ENCODE results near the gene DDTL.
"Not testable (repeated sequence)": the region's sequence is repeated elsewhere in the genome, so short reads cannot be mapped to it uniquely, and the experiment has no call there.

The DDTL gene

DNA sequence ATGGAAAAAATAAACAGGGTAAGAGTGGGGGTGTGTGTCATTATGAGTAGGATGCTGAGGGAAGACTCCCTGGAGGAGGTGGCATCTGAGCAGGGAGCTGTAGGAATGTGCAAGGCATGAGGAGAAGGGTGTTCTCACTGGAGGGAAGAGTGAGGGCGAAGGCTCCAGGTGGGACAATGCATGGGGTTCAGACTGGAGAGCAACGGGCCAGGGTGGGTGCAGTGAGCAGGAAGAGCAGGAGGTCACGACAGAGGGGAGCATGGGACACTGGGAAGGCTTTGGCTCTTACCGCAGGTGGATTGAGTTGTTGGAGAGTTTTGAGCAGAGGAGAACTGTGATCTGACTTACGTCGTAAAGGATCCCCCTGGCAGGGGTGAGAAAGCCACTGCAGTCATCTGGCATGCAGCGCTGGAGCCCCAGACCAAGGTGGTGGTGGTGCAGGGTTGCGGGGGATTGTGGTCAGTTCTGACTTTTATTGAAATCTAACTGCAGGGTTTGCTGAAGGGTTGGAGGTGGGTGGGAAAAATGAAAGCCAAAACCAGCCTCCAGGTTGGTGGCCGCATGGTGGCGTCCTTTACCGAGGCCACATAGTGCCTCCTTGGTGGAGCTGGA lies 13.8 kb upstream of the DDTL start:
- H3K4me3 ChIP-seq (replicated peaks in 1 of 2; ENCODE audit: low read depth in 2 of 2, low read length in 2 of 2); DNase-seq (ENCODE audit: low read depth in 2 of 2): not testable (repeated sequence)

GRCh38 chr22:23953485-23953884 lies 13.2 kb upstream of the DDTL start:
- H3K4me3 ChIP-seq (replicated peaks in 1 of 2; ENCODE audit: low read depth in 2 of 2, low read length in 2 of 2); DNase-seq (ENCODE audit: low read depth in 2 of 2): not testable (repeated sequence)

GRCh38 chr22:23954193-23954990 lies 12.3 kb upstream of the DDTL start:
- not testable (repeated sequence) for H3K4me3 ChIP-seq (replicated peaks in 1 of 2; ENCODE audit: low read depth in 2 of 2, low read length in 2 of 2); DNase-seq (ENCODE audit: low read depth in 2 of 2)

GRCh38 chr22:23954991-23955305 lies 11.7 kb upstream of the DDTL start:
- not testable (repeated sequence) for DNase-seq (ENCODE audit: low read depth in 2 of 2)

GRCh38 chr22:23955886-23956285 lies 10.8 kb upstream of the DDTL start:
- not testable (repeated sequence) for DNase-seq (ENCODE audit: low read depth in 2 of 2); H3K4me3 ChIP-seq (replicated peaks in 1 of 2; ENCODE audit: low read depth in 2 of 2, low read length in 2 of 2)

More at GRCh38 chr22:23954991-23955305, 11.7 kb upstream of the DDTL start:
- H3K4me3 ChIP-seq (replicated peaks in 1 of 2; ENCODE audit: low read depth in 2 of 2, low read length in 2 of 2) = not testable (repeated sequence)

- TF ChIP-seq CTCF (IDR thresholded peaks at IDR 0.05; ENCODE audit: low read depth, low read length) = peak; percentile 88
- not testable (repeated sequence) for H3K4me3 ChIP-seq (replicated peaks in 1 of 2; ENCODE audit: low read depth in 2 of 2, low read length in 2 of 2)
- DNase-seq (ENCODE audit: low read depth in 2 of 2) = peak; percentile 65 to 85
Measured at GRCh38 chr22:23956301-23956900, 10.3 kb upstream of the DDTL start.

- not testable (repeated sequence) for H3K4me3 ChIP-seq (replicated peaks in 1 of 2; ENCODE audit: low read depth in 2 of 2, low read length in 2 of 2); DNase-seq (ENCODE audit: low read depth in 2 of 2)
Measured at GRCh38 chr22:23961084-23961771, 5.5 kb upstream of the DDTL start, which contains the start of gene GSTT2B. Gene GSTT2B, minus strand, starts transcription at chr22:23961195. Its CDS starts 64 bp downstream, at chr22:23961131.

GRCh38 chr22:23966094-23966493 lies 594 bp upstream of the DDTL start:
- not testable (repeated sequence) for DNase-seq (ENCODE audit: low read depth in 2 of 2); H3K4me3 ChIP-seq (replicated peaks in 1 of 2; ENCODE audit: low read depth in 2 of 2, low read length in 2 of 2)

GRCh38 chr22:23969071-23969470 lies 2.4 kb downstream of the DDTL start:
- TF ChIP-seq CTCF (IDR thresholded peaks at IDR 0.05; ENCODE audit: low read depth, low read length) = no peak
- no peak for DNase-seq (ENCODE audit: low read depth in 2 of 2)
- H3K4me3 ChIP-seq (replicated peaks in 1 of 2; ENCODE audit: low read depth in 2 of 2, low read length in 2 of 2) = no peak overlapping the region

GRCh38 chr22:23970201-23970641 lies 3.5 kb downstream of the DDTL start:
- H3K4me3 ChIP-seq (replicated peaks in 1 of 2; ENCODE audit: low read depth in 2 of 2, low read length in 2 of 2) = no peak overlapping the region
- no peak for DNase-seq (ENCODE audit: low read depth in 2 of 2)
- TF ChIP-seq CTCF (IDR thresholded peaks at IDR 0.05; ENCODE audit: low read depth, low read length) = no peak

Data from cardiac fibroblast (primary cell).